Suprapubic skin (tissue), 4 donors: ENCODE measurements around the gene NPAS3. TPM values are rescaled to one million over a fixed set of nuclear protein-coding genes. Genes with fewer than 3 reads are reported as not detected.

ENCODE experiments used
- DNase-seq, 2 donors: peaks; one replicate each; pipeline ENCODE4 v3.0.0-alpha.2; 2019; ENCODE audit warnings: low spot score in 2 of 2
- H3K27ac ChIP-seq: fragments of 200-600 bp; sonication (generic); one replicate; pipeline ENCODE4 v1.5.1; 2019
- H3K27me3 ChIP-seq: fragments of 200-600 bp; sonication (generic); one replicate; pipeline ENCODE4 v1.5.1; 2019
- H3K36me3 ChIP-seq: fragments of 200-600 bp; sonication (generic); one replicate; pipeline ENCODE4 v1.5.1; 2019
- H3K4me1 ChIP-seq: fragments of 200-600 bp; sonication (generic); one replicate; pipeline ENCODE4 v1.5.1; 2019
- H3K4me3 ChIP-seq: fragments of 200-600 bp; sonication (generic); one replicate; pipeline ENCODE4 v1.5.1; 2019; ENCODE audit warnings: mild to moderate bottlenecking
- H3K9me3 ChIP-seq: fragments of 200-600 bp; sonication (generic); one replicate; pipeline ENCODE4 v1.5.1; 2019
- EP300 ChIP-seq: sonication (generic); formaldehyde crosslinking; IDR thresholded peaks from one replicate; pipeline ENCODE4 v1.6.1; 2017; ENCODE audit warnings: antibody characterized with exemption
- POLR2A ChIP-seq, 2 donors: fragments of 450-650 bp; IDR thresholded peaks; one replicate each; pipeline ENCODE4 v1.6.1; 2017; ENCODE audit warnings: antibody characterized with exemption in 2 of 2, mild to moderate bottlenecking in 2 of 2, moderate library complexity in 2 of 2
- POLR2AphosphoS5 ChIP-seq, 3 donors: sonication (generic); formaldehyde crosslinking; IDR thresholded peaks; one replicate each; pipeline ENCODE4 v1.6.1; 2017; ENCODE audit warnings: antibody characterized with exemption in 3 of 3
- WGBS: methylation state at CpG from one replicate; pipeline ENCODE4 v1.1.5; 2018; 5-methylcytosine and 5-hydroxymethylcytosine counted together
- total RNA-seq, 4 donors: library from RNA; depleted of rRNA; stranded (reverse); fragments of >200 nt; gene quantifications; one replicate each; pipeline ENCODE4 v1.1.0, GENCODE V29; 2016
- TF ChIP-seq, protein P1 (sequence below), 2 donors: fragments of 200-600 bp in 1 of 2; fragments of 450-650 bp in 1 of 2; sonication (generic) in 1 of 2; IDR thresholded peaks; one replicate each; pipeline ENCODE4 v1.5.1; 2016 to 2019; ENCODE audit warnings: antibody characterized with exemption in 2 of 2, mild to moderate bottlenecking in 1 of 2, moderate library complexity in 1 of 2

Gene NPAS3
- total RNA-seq, 4 donors from 2014 or later: 0.17 to 0.45 (median 0.29) TPM; not detected in 1

DNA sequence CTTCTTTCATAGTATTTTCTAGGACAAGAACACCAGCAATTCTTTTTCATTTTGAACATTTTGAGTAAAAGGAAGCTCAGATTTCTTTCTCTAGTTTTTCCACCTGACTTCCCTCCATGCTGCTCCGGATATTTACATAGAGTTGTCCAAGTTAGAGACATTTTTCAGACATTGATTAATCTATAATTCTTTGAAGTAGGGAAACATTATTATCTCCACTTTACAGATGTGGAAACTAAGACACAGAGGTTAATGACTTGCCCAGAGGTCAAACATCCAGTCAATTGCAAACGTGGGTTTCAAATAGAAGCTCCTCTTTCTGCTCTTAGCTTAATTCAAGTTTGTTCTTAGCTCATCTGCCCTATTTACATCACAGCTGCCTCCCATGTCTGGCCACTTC is 873.9 kb downstream of the NPAS3 start:
- Histone ChIP-seq H3K27ac (no peak overlapping the region), H3K9me3 (no peaks in the 10 kb centered on the region), H3K4me1 (no peaks in the 10 kb centered on the region), H3K36me3 (no peaks in the 10 kb centered on the region), H3K4me3 (no peak overlapping the region), H3K27me3 (no peaks in the 10 kb centered on the region)
- no peak for DNase-seq
- TF ChIP-seq, protein P1, sequence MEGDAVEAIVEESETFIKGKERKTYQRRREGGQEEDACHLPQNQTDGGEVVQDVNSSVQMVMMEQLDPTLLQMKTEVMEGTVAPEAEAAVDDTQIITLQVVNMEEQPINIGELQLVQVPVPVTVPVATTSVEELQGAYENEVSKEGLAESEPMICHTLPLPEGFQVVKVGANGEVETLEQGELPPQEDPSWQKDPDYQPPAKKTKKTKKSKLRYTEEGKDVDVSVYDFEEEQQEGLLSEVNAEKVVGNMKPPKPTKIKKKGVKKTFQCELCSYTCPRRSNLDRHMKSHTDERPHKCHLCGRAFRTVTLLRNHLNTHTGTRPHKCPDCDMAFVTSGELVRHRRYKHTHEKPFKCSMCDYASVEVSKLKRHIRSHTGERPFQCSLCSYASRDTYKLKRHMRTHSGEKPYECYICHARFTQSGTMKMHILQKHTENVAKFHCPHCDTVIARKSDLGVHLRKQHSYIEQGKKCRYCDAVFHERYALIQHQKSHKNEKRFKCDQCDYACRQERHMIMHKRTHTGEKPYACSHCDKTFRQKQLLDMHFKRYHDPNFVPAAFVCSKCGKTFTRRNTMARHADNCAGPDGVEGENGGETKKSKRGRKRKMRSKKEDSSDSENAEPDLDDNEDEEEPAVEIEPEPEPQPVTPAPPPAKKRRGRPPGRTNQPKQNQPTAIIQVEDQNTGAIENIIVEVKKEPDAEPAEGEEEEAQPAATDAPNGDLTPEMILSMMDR (IDR thresholded peaks at IDR 0.05): no peak
- TF ChIP-seq POLR2A (IDR thresholded peaks at IDR 0.05): no peak
- no peak for TF ChIP-seq EP300
- no peak for TF ChIP-seq POLR2AphosphoS5 (IDR thresholded peaks at IDR 0.05)
- 56% methylated on average over 2 of the region's 2 CpGs for WGBS

DNA sequence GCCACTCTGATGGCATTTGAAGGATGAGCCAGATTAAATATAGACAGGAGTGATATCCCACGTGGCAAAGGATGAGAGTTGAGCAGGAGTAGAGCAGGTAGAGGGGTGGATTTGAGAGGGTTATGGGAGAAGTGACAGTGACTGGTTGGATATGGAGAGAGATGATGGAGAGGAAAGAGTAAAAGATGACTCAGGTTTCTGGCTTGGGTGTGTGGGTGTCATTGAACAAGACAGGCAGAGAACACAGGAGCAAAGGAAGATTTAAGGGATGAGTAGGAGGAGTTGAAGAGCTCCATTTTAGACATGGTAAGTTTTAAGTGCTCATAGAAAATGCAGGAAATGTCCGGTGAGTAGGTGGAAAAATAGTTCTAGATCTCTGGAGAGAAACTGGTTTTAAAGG is 875.3 kb downstream of the NPAS3 start:
- no peaks in the 10 kb centered on the region for H3K27me3 ChIP-seq
- 51% methylated on average over 2 of the region's 2 CpGs for WGBS

DNA sequence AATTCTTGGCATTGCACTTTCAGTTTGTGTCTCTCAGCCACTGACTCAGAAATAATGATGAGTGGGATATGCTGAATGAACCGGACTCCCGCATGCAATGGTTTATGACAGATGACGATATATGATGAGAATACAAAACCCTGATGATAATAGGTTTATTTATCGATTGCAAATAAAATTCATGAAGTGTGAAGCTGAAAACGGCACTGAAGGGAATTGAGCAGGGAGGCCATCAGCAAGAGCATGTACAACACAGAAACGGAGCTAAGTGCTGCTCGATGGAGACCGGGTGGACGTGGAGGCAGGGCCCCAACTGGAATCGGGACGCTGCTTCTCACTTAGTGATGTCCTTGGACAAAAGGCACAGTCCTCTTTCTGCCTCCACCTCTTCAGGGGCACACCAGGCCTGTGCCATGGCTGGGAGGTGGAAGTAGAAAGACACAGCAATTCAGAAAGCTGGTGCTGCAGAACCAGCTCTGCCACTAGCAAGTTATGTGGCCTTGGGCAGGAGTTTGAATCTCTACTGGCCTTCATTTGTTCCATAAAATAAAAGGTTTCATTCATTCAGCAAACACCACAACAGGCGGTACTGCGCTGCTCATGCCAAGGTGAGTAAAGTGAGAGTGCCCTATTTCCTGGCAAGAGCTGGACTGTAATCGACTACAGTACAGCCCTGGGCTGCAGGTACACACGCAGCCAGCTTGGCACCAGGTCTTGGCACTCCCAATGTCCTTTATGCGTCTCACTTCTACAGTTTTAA is 895.2 kb downstream of the NPAS3 start:
- H3K4me3 ChIP-seq: no peak overlapping the region
- TF ChIP-seq POLR2AphosphoS5 (IDR thresholded peaks at IDR 0.05) (no peak), POLR2A (IDR thresholded peaks at IDR 0.05) (no peak), EP300 (no peak)
- TF ChIP-seq, protein P1 (IDR thresholded peaks at IDR 0.05): no peak
- peaks cover 9% of the 10 kb centered on the region for H3K4me1 ChIP-seq
- WGBS: 72% methylated on average over 16 of the region's 16 CpGs
- no peak overlapping the region for H3K27ac ChIP-seq
- no peaks in the 10 kb centered on the region for H3K36me3 ChIP-seq
- H3K9me3 ChIP-seq: no peaks in the 10 kb centered on the region
- DNase-seq: no peak
- H3K27me3 ChIP-seq: no peaks in the 10 kb centered on the region

More for the DNA sequence above, 875.3 kb downstream of the NPAS3 start:
- DNase-seq: no peak
- H3K36me3 ChIP-seq: no peaks in the 10 kb centered on the region
- H3K27ac ChIP-seq: no peak overlapping the region
- H3K4me3 ChIP-seq: no peak overlapping the region
- no peaks in the 10 kb centered on the region for H3K4me1 ChIP-seq
- H3K9me3 ChIP-seq: no peaks in the 10 kb centered on the region
- no peak for TF ChIP-seq POLR2AphosphoS5 (IDR thresholded peaks at IDR 0.05)
- TF ChIP-seq, protein P1 (IDR thresholded peaks at IDR 0.05): no peak
- no peak for TF ChIP-seq EP300
- TF ChIP-seq POLR2A (IDR thresholded peaks at IDR 0.05): no peak

DNA sequence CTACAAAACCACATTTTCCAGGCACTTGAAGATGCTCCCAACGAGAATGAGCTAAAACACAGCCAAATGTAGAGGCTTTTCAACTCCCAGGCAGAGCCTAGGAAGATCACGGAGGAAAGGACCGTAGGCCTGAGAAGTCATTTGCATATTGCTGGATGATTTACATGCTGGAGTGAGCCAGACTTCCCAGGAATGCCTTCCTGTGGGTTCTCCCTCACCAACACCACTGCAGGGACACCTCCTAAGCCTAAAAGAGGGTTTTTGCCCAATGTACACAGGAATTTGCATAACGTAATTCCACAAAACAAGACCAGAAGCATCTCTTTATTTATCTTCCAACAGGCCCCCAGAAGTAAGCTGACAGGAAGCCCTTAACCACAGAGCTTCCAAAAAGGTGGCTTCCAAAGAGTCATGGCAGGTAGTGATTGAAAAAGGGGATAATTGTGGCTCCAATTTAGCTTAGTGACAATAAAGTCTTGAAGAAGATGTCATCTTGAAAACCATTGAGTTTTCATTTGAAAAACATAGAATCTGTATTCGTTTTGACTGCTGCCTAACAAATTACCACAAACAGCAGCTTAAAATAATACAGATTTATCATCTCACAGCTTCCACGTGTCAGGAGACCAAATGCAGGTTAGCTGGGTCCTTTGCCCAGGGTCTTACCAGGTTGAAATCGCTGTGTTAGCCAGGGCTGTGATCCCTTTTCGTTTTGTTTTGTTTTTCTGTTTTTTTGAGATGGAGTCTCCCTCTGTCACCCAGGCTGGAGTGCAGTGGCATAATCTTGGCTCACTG is 896.0 kb downstream of the NPAS3 start:
- WGBS: 65% methylated on average over 8 of the region's 8 CpGs
- Histone ChIP-seq H3K9me3 (no peaks in the 10 kb centered on the region), H3K27me3 (no peaks in the 10 kb centered on the region), H3K4me1 (peaks cover 9% of the 10 kb centered on the region), H3K36me3 (no peaks in the 10 kb centered on the region), H3K4me3 (no peak overlapping the region), H3K27ac (no peak overlapping the region)
- no peak for TF ChIP-seq EP300
- TF ChIP-seq POLR2A (IDR thresholded peaks at IDR 0.05): no peak
- TF ChIP-seq, protein P1 (IDR thresholded peaks at IDR 0.05): no peak
- TF ChIP-seq POLR2AphosphoS5 (IDR thresholded peaks at IDR 0.05): no peak
- DNase-seq: no peak

DNA sequence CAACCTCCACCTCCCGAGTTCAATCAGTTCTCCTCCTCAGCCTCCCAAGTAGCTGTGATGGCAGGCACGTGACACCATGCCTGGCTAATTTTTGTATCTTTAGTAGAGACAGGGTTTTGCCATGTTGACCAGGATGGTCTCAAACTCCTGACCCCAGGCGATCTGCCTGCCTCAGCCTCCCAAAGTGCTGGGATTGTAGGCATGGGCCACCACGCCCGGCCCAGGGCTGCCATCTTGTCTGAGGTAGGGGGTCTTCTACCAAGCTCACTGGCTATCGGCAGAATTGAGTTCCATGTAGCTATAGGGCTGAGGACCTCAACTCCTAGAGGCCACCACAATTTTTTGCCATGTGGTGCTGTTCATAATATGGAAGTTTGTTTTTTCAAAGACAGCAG is 896.6 kb downstream of the NPAS3 start:
- H3K4me3 ChIP-seq: no peak overlapping the region
- WGBS: 87% methylated on average over 6 of the region's 6 CpGs
- H3K27ac ChIP-seq: no peak overlapping the region
- TF ChIP-seq EP300: no peak
- TF ChIP-seq POLR2AphosphoS5 (IDR thresholded peaks at IDR 0.05): no peak
- no peak for TF ChIP-seq POLR2A (IDR thresholded peaks at IDR 0.05)
- TF ChIP-seq, protein P1 (IDR thresholded peaks at IDR 0.05): no peak
- H3K36me3 ChIP-seq: no peaks in the 10 kb centered on the region
- H3K9me3 ChIP-seq: no peaks in the 10 kb centered on the region
- H3K27me3 ChIP-seq: no peaks in the 10 kb centered on the region
- DNase-seq: no peak
- peaks cover 9% of the 10 kb centered on the region for H3K4me1 ChIP-seq
